Spleen (tissue), 11 donors: ENCODE measurements around the gene KRT78. TPM values are rescaled to one million over a fixed set of nuclear protein-coding genes. Genes with fewer than 3 reads are reported as not detected.

Experiments used
- DNase-seq: peaks from one replicate; pipeline ENCODE4 v3.0.0-alpha.2; 2020
- H3K27ac ChIP-seq, 8 donors: fragments of 200-600 bp; sonication (generic) in 7 of 8; 1 replicate in 4 of 8; 2 replicates in 4 of 8; pipeline versions ENCODE4 v1.5.0 to v1.8.0; 2016 to 2021; ENCODE audit warnings: inconsistent platforms in 4 of 8, mild to moderate bottlenecking in 4 of 8, moderate library complexity in 1 of 8
- H3K27me3 ChIP-seq, 7 donors: fragments of 200-600 bp; sonication (generic) in 6 of 7; replicated peaks in 1 of 7; 1 replicate in 4 of 7; 2 replicates in 3 of 7; pipeline versions ENCODE4 v1.5.0 to v1.8.0; 2016 to 2021; ENCODE audit warnings: inconsistent platforms in 3 of 7, mild to moderate bottlenecking in 1 of 7
- H3K36me3 ChIP-seq, 6 donors: fragments of 200-600 bp; sonication (generic) in 5 of 6; 1 replicate in 4 of 6; 2 replicates in 2 of 6; pipeline versions ENCODE4 v1.5.0 to v1.8.0; 2016 to 2021; ENCODE audit warnings: inconsistent platforms in 2 of 6
- H3K4me1 ChIP-seq, 6 donors: fragments of 200-600 bp; sonication (generic) in 5 of 6; 1 replicate in 3 of 6; 2 replicates in 3 of 6; pipeline versions ENCODE4 v1.5.0 to v1.8.0; 2016 to 2021; ENCODE audit warnings: inconsistent platforms in 3 of 6
- H3K4me3 ChIP-seq, 8 donors: fragments of 200-600 bp; sonication (generic) in 7 of 8; 1 replicate in 4 of 8; 2 replicates in 4 of 8; pipeline versions ENCODE4 v1.5.0 to v1.8.0; 2016 to 2021; ENCODE audit warnings: inconsistent platforms in 4 of 8, mild to moderate bottlenecking in 4 of 8, moderate library complexity in 2 of 8
- H3K9me3 ChIP-seq, 8 donors: fragments of 200-600 bp; sonication (generic) in 7 of 8; 1 replicate in 4 of 8; 2 replicates in 4 of 8; pipeline versions ENCODE4 v1.5.0 to v1.8.0; 2016 to 2021; ENCODE audit warnings: inconsistent platforms in 4 of 8
- CTCF ChIP-seq, 11 experiments: fragments of 200-600 bp in 7 of 11; fragments of 450-650 bp in 4 of 11; sonication (generic) in 4 of 11; IDR thresholded peaks in 8 of 11; conservative IDR thresholded peaks in 3 of 11; 1 replicate in 7 of 11; 2 replicates in 4 of 11; pipeline versions ENCODE4 v1.4.0 to v1.8.0; 2016 to 2021; ENCODE audit warnings: antibody characterized with exemption in 11 of 11, inconsistent platforms in 4 of 11, mild to moderate bottlenecking in 1 of 11
- POLR2A ChIP-seq, 3 donors: fragments of 450-650 bp; IDR thresholded peaks; one replicate each; pipeline ENCODE4 v1.5.1; 2017; ENCODE audit warnings: antibody characterized with exemption in 3 of 3, mild to moderate bottlenecking in 1 of 3
- POLR2AphosphoS5 ChIP-seq, 3 donors: sonication (generic); formaldehyde crosslinking; IDR thresholded peaks; one replicate each; pipeline ENCODE4 v1.5.1; 2017; ENCODE audit warnings: antibody characterized with exemption in 3 of 3
- WGBS, 5 donors: extraction: QIAGEN DNeasy Blood & Tissue Kit in 3 of 5; methylation state at CpG; one replicate each; pipeline versions ENCODE4 v1.1.5 to v1.1.7; 2013 to 2018; 5-methylcytosine and 5-hydroxymethylcytosine counted together
- intact Hi-C: fragments of 100-400 bp; cut with DNase I; formaldehyde crosslinking; loops from one replicate; pipeline ENCODE4 v1.15.0; 2023; ENCODE audit warnings: low total_unique reads
- polyA plus RNA-seq, 3 donors: library from polyadenylated mRNA; stranded (reverse); fragments of 200-250 nt; gene quantifications; one replicate each; pipeline ENCODE4 v1.2.1, GENCODE V29; 2013
- total RNA-seq, 7 donors: library from RNA; depleted of rRNA in 3 of 7; stranded (reverse); fragments of >200 nt in 3 of 7; fragmentation: NEBNext Ultra II Directional in 4 of 7; extraction: Animal tissue kit (Norgen Biotek cat#: 25700) in 4 of 7; gene quantifications; one replicate each; pipeline versions ENCODE4 v1.1.0 to v1.2.1, GENCODE V29; 2016 to 2021
- donor health status: healthy with polysubstance abuse.
- donor health status: DM: no; HTN: no; CAD: no; lungs with moderate emphysema.
- donor health status: DM: no; HTN: no; CAD: no.
- donor health status: Bipolar disorder and iron deficiency.
- donor health status: healthy.
- donor health status: DM: no; HTN: no; CAD: no.
- donor health status: DM: yes; HTN: yes; CAD: no.

The KRT78 gene
- total and polyA plus RNA-seq, 10 donors, result 0.24 to 0.83 TPM; not detected in 8

GRCh38 chr12:52813885-52814709 is 34.7 kb downstream of the KRT78 start, which contains the start of gene KRT4:
Gene KRT4 (minus strand): TSS chr12:52814116. CDS start chr12:52814058, 58 bp downstream.
- TF ChIP-seq POLR2AphosphoS5 (IDR thresholded peaks at IDR 0.05), result no peak
- TF ChIP-seq POLR2A (IDR thresholded peaks at IDR 0.05), result no peak
- no peak for TF ChIP-seq CTCF (IDR thresholded peaks at IDR 0.05 in 8 of 11, conservative IDR thresholded peaks at IDR 0.05 in 3 of 11)
- Histone ChIP-seq H3K27me3 (peaks cover 0 to 5% (median 0%) of the 10 kb centered on the region in 7 donors), H3K36me3 (no peaks in the 10 kb centered on the region), H3K9me3 (no peaks in the 10 kb centered on the region), H3K4me1 (peaks cover 0 to 5% (median 0%) of the 10 kb centered on the region in 6 donors), H3K4me3 (no peak within 1 kb of the TSS), H3K27ac (no peak within 1 kb of the TSS)
- intact Hi-C loops, result no loop called here
- WGBS, 5 donors, result 80 to 92% (median 89%) methylated on average over 13 to 15 of the region's 15 CpGs
- DNase-seq, result peak; percentile 68

GRCh38 chr12:52813203-52813819 is 35.5 kb downstream of the KRT78 start:
- DNase-seq, result peak; percentile 64
- Histone ChIP-seq H3K36me3 (no peaks in the 10 kb centered on the region), H3K27me3 (peaks cover 0 to 5% (median 0%) of the 10 kb centered on the region in 7 donors), H3K4me3 (no peak overlapping the region), H3K27ac (no peak overlapping the region), H3K9me3 (no peaks in the 10 kb centered on the region), H3K4me1 (no peaks in the 10 kb centered on the region)
- 64 to 92% (median 86%) methylated on average over 1 to 10 of the region's 10 CpGs for WGBS, 5 donors
- intact Hi-C loops, result no loop called here
- TF ChIP-seq CTCF (IDR thresholded peaks at IDR 0.05 in 8 of 11, conservative IDR thresholded peaks at IDR 0.05 in 3 of 11) (no peak), POLR2AphosphoS5 (IDR thresholded peaks at IDR 0.05) (no peak), POLR2A (IDR thresholded peaks at IDR 0.05) (no peak)

- DNase-seq, result no peak
- peaks cover 0 to 7% (median 0%) of the 10 kb centered on the region in 7 donors for H3K27me3 ChIP-seq
- no peaks in the 10 kb centered on the region for H3K9me3 ChIP-seq
- H3K36me3 ChIP-seq, result no peaks in the 10 kb centered on the region
- no peak overlapping the region for H3K27ac ChIP-seq
- TF ChIP-seq CTCF (IDR thresholded peaks at IDR 0.05 in 8 of 11, conservative IDR thresholded peaks at IDR 0.05 in 3 of 11), result no peak
- TF ChIP-seq POLR2A (IDR thresholded peaks at IDR 0.05), result no peak
- no peak for TF ChIP-seq POLR2AphosphoS5 (IDR thresholded peaks at IDR 0.05)
- H3K4me1 ChIP-seq, result no peaks in the 10 kb centered on the region
- intact Hi-C loops, result no loop called here
- WGBS, 5 donors, result 33 to 40% (median 34%) methylated on average over 3 of the region's 3 CpGs
- no peak overlapping the region for H3K4me3 ChIP-seq
Observed at GRCh38 chr12:52812749-52813148, 36.0 kb downstream of the KRT78 start.

- H3K4me1 ChIP-seq, result no peaks in the 10 kb centered on the region
- WGBS, 5 donors, result 49 to 83% (median 65%) methylated on average over 4 of the region's 4 CpGs
- no peaks in the 10 kb centered on the region for H3K36me3 ChIP-seq
- TF ChIP-seq POLR2A (IDR thresholded peaks at IDR 0.05), result no peak
- intact Hi-C loops, result no loop called here
- no peak overlapping the region for H3K4me3 ChIP-seq
- no peaks in the 10 kb centered on the region for H3K9me3 ChIP-seq
- peaks cover 0 to 11% (median 0%) of the 10 kb centered on the region in 7 donors for H3K27me3 ChIP-seq
- H3K27ac ChIP-seq, result no peak overlapping the region
- no peak for DNase-seq
Observed at GRCh38 chr12:52812073-52812400, 36.8 kb downstream of the KRT78 start.
